GM23338 (cell line): ENCODE measurements around the gene SLC29A1. TPM values are rescaled to one million over a fixed set of nuclear protein-coding genes. Genes with fewer than 3 reads are reported as not detected.

ENCODE experiments used
- ATAC-seq: fragments of 200-7000 bp; cut with Tn5 transposase; 3 replicates; pipeline ENCODE4 v1.9.1; 2020
- DNase-seq: peaks from one replicate; pipeline ENCODE4 v3.0.0-alpha.2; 2015; ENCODE audit warnings: low spot score
- H2AFZ ChIP-seq: fragments of 200-600 bp; sonication (generic); 2 replicates; pipeline ENCODE4 v1.8.0; 2016; ENCODE audit warnings: antibody characterized with exemption, mild to moderate bottlenecking, moderate library complexity
- H3F3A ChIP-seq: fragments of 200-600 bp; sonication (generic); replicated peaks from 2 replicates; pipeline ENCODE4 v1.8.0; 2017; ENCODE audit warnings: antibody characterized with exemption, mixed run types, low read depth
- H3K27ac ChIP-seq: fragments of 200-600 bp; sonication (generic); 2 replicates; pipeline ENCODE4 v1.6.1; 2016; ENCODE audit warnings: low read depth
- H3K27me3 ChIP-seq: fragments of 200-600 bp; sonication (generic); 2 replicates; pipeline ENCODE4 v1.8.0; 2016; ENCODE audit warnings: mild to moderate bottlenecking, mixed run types, moderate library complexity; ENCODE audit not compliant: insufficient read depth
- H3K36me3 ChIP-seq: fragments of 200-600 bp; sonication (generic); 2 replicates; pipeline ENCODE4 v1.8.0; 2016; ENCODE audit warnings: mild to moderate bottlenecking; ENCODE audit not compliant: insufficient read depth
- H3K4me1 ChIP-seq: fragments of 200-600 bp; sonication (generic); 2 replicates; pipeline ENCODE4 v1.8.0; 2016; ENCODE audit warnings: mild to moderate bottlenecking, moderate library complexity; ENCODE audit not compliant: insufficient read depth
- H3K4me2 ChIP-seq: fragments of 200-600 bp; sonication (generic); 2 replicates; pipeline ENCODE4 v1.7.1; 2017; ENCODE audit warnings: mixed run types
- H3K4me3 ChIP-seq: fragments of 200-600 bp; sonication (generic); 2 replicates; pipeline ENCODE4 v1.6.1; 2016; ENCODE audit warnings: mixed run types
- H3K79me2 ChIP-seq: fragments of 200-600 bp; sonication (generic); replicated peaks from 2 replicates; pipeline ENCODE4 v1.8.0; 2017; ENCODE audit warnings: mild to moderate bottlenecking; ENCODE audit not compliant: insufficient read depth
- H3K9me2 ChIP-seq: fragments of 200-600 bp; sonication (generic); 2 replicates; pipeline ENCODE4 v1.8.0; 2017; ENCODE audit not compliant: insufficient read depth
- H4K20me1 ChIP-seq: fragments of 200-600 bp; sonication (generic); replicated peaks from 2 replicates; pipeline ENCODE4 v1.8.0; 2017; ENCODE audit warnings: mild to moderate bottlenecking; ENCODE audit not compliant: insufficient read depth
- H3K27ac Mint-ChIP-seq: 2 replicates; pipeline ENCODE4 v1.8.0; 2020; ENCODE audit warnings: inconsistent platforms, mild to moderate bottlenecking, moderate library complexity, mixed read lengths
- H3K27me3 Mint-ChIP-seq: 3 replicates; pipeline ENCODE4 v1.8.0; 2022; ENCODE audit warnings: low read depth, mild to moderate bottlenecking, moderate library complexity, mixed read lengths, inconsistent platforms; ENCODE audit not compliant: insufficient read depth, poor library complexity
- H3K36me3 Mint-ChIP-seq: 3 replicates; pipeline ENCODE4 v1.8.0; 2021; ENCODE audit warnings: low read depth, mild to moderate bottlenecking, inconsistent platforms, moderate library complexity, mixed read lengths
- H3K4me1 Mint-ChIP-seq: 3 replicates; pipeline ENCODE4 v1.8.0; 2020; ENCODE audit warnings: mild to moderate bottlenecking, inconsistent platforms, mixed read lengths
- H3K4me3 Mint-ChIP-seq: 3 replicates; pipeline ENCODE4 v1.8.0; 2021; ENCODE audit warnings: moderate library complexity, mild to moderate bottlenecking, inconsistent platforms, mixed read lengths
- H3K9me3 Mint-ChIP-seq: 3 replicates; pipeline ENCODE4 v1.8.0; 2020; ENCODE audit warnings: moderate library complexity, mild to moderate bottlenecking, inconsistent platforms, mixed read lengths
- STAT1 ChIP-seq: IDR thresholded peaks from one replicate; pipeline ENCODE4 v1.6.1; 2016; ENCODE audit warnings: antibody characterized with exemption; ENCODE audit not compliant: unreplicated experiment
- ZNF462 ChIP-seq: fragments of 250-450 bp; sonication (Bioruptor Pico); IDR thresholded peaks from 2 replicates; pipeline ENCODE4 v1.5.0; 2020; ENCODE audit warnings: mild to moderate bottlenecking, moderate library complexity
- polyA plus RNA-seq: library from polyadenylated mRNA; unstranded; fragments of >200 nt; fragmentation: Nextera tagmentation; extraction: Ambion mirVana; gene quantifications from 2 replicates; pipeline ENCODE4 v1.2.1, GENCODE V29; 2016
- total RNA-seq: library from RNA; depleted of rRNA; stranded (reverse); fragments of >200 nt; shearing (Covaris generic); gene quantifications from 2 replicates; pipeline ENCODE4 v1.2.3, GENCODE V29; 2014
- TF ChIP-seq, protein P1 (sequence below): IDR thresholded peaks from one replicate; pipeline ENCODE4 v1.6.1; 2018; ENCODE audit warnings: antibody characterized with exemption; ENCODE audit not compliant: unreplicated experiment

Gene SLC29A1
- total and polyA plus RNA-seq, 2 experiments from 2014 or later = 73.1 to 169 TPM

DNA sequence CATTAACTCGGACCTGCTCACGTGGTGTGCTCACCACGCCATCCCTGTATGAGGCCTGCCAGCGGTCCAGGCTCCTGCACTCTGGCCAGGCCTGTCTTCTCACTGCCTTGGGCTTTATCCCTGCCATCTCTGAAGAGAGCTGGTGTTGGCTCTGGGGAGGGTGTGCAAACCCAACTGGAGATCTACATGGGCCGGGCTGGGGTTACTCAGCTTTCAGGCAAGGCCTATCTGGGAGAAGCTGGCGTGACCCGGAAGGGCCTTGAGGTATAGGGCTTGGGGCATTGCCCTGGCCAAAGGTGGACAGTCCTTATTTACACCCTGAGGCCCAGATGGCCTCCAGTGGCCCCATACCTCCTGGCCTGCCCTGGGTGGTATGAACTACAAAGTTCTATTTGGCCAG, 5.0 kb downstream of the SLC29A1 start (continued):
- no peak for TF ChIP-seq ZNF462 (CRISPR knock-in tag)

DNA sequence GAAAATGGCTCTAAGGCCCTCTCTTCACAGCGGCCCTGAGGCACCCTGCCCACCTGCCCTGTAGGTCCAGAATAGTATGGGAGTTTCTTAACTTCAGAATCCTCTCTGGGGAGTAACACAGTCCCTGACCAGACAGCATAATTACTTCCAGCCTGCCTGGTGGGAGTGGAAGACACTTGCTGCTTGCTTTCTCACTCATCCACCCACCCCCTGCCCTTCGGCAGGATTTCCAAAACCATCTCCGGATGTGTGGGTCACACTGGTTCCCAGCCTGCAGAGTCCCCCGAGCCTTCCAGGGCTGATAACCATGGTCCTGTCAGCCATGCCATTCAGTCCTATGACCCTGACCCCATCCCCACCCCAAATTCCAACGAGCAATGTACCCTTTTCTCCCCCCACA, 5.4 kb downstream of the SLC29A1 start:
- H3K79me2 ChIP-seq = peaks cover 42% of the 10 kb centered on the region
- no peak for ATAC-seq
- H3K9me2 ChIP-seq = no peaks in the 10 kb centered on the region
- H4K20me1 ChIP-seq = peaks cover 41% of the 10 kb centered on the region
- no peaks in the 10 kb centered on the region for H3K27me3 ChIP-seq
- H3K4me1 ChIP-seq = peaks cover 28% of the 10 kb centered on the region
- Mint-ChIP-seq H3K4me3 (no peak overlapping the region), H3K27ac (no peak overlapping the region), H3K27me3 (peaks cover 33% of the 10 kb centered on the region), H3K36me3 (peaks cover 69% of the 10 kb centered on the region), H3K4me1 (peaks cover 54% of the 10 kb centered on the region), H3K9me3 (no peaks in the 10 kb centered on the region; the same call in 2 of the 3 replicates)
- no peak overlapping the region for H2AFZ ChIP-seq
- H3K4me3 ChIP-seq = no peak overlapping the region
- H3F3A ChIP-seq = peaks cover 15% of the 10 kb centered on the region
- H3K36me3 ChIP-seq = peaks cover 4% of the 10 kb centered on the region; the same call in 1 of the 2 replicates
- H3K27ac ChIP-seq = no peak overlapping the region
- no peak overlapping the region for H3K4me2 ChIP-seq
- no peak for DNase-seq
- TF ChIP-seq ZNF462 (CRISPR knock-in tag) (no peak), STAT1 (no peak)
- TF ChIP-seq, protein P1, sequence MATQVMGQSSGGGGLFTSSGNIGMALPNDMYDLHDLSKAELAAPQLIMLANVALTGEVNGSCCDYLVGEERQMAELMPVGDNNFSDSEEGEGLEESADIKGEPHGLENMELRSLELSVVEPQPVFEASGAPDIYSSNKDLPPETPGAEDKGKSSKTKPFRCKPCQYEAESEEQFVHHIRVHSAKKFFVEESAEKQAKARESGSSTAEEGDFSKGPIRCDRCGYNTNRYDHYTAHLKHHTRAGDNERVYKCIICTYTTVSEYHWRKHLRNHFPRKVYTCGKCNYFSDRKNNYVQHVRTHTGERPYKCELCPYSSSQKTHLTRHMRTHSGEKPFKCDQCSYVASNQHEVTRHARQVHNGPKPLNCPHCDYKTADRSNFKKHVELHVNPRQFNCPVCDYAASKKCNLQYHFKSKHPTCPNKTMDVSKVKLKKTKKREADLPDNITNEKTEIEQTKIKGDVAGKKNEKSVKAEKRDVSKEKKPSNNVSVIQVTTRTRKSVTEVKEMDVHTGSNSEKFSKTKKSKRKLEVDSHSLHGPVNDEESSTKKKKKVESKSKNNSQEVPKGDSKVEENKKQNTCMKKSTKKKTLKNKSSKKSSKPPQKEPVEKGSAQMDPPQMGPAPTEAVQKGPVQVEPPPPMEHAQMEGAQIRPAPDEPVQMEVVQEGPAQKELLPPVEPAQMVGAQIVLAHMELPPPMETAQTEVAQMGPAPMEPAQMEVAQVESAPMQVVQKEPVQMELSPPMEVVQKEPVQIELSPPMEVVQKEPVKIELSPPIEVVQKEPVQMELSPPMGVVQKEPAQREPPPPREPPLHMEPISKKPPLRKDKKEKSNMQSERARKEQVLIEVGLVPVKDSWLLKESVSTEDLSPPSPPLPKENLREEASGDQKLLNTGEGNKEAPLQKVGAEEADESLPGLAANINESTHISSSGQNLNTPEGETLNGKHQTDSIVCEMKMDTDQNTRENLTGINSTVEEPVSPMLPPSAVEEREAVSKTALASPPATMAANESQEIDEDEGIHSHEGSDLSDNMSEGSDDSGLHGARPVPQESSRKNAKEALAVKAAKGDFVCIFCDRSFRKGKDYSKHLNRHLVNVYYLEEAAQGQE = no peak
